ENCODE results near the gene EFHB. TPM values are rescaled to one million over a fixed set of nuclear protein-coding genes. Genes with fewer than 3 reads are reported as not detected.
"Not testable (repeated sequence)": the region's sequence is repeated elsewhere in the genome, so short reads cannot be mapped to it uniquely, and the experiment has no call there.

The EFHB gene
- total and polyA plus RNA-seq, 2 experiments from 2014 or later, result 0.15 to 0.39 TPM

DNA sequence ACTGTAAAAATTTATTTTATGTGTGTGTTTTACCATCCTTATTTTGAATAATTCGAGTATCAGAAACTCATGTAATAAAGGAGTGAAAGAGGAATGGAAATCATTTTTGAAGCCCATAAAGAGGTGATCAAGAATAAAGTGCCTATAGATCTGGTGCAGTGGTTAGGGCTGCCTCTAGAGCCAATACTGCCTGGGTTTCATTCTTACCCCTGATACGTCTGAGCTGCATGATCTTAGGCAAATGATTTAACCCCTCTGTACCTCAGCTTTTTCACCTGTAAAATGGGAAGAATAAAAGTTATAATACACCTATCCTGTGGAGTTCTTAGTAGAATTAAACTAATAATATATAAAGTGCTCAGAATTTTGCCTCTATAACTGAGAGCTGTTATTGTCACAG is 30.4 kb downstream of the EFHB start:
- Histone ChIP-seq H3K4me1 (ENCODE audit: low read depth) (no peaks in the 10 kb centered on the region), H3K4me3 (no peak overlapping the region), H3K27me3 (no peaks in the 10 kb centered on the region), H3K27ac (no peak overlapping the region), H3K36me3 (no peaks in the 10 kb centered on the region), H3K9me3 (ENCODE audit: low read depth) (no peaks in the 10 kb centered on the region)
- DNase-seq (ENCODE audit: low read depth in 1 of 2, low spot score in 1 of 2), result no peak
- no peak for TF ChIP-seq CTCF (IDR thresholded peaks at IDR 0.05; ENCODE audit: low read depth, low read length)

DNA sequence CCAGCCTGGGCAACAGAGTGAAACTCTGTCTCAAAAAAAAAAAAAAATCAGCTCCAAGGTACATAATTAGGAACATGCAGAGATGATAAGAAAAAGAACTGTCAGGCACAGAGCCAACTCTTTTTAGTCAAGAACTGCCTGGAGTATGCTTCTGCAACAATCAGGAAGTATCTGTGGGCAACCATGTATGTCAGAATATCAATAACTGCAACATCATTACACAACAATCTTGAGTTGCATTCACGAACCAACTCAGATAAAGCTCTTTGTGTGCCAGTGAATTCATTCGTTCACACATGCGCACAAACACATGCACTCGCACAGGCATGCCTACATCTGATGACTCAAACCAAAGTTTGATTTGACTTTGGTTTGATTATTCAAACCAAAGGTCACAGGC is 32.1 kb downstream of the EFHB start:
- H3K27ac ChIP-seq, result no peak overlapping the region
- no peak for TF ChIP-seq CTCF (IDR thresholded peaks at IDR 0.05; ENCODE audit: low read depth, low read length)
- DNase-seq (ENCODE audit: low read depth in 1 of 2, low spot score in 1 of 2), result peak in 1 of 2 donors; percentile 55
- no peaks in the 10 kb centered on the region for H3K9me3 ChIP-seq (ENCODE audit: low read depth)
- H3K4me3 ChIP-seq, result no peak overlapping the region
- H3K27me3 ChIP-seq, result no peaks in the 10 kb centered on the region
- no peaks in the 10 kb centered on the region for H3K4me1 ChIP-seq (ENCODE audit: low read depth)
- H3K36me3 ChIP-seq, result no peaks in the 10 kb centered on the region

- peak in 1 of 2 donors; percentile 33 for DNase-seq (ENCODE audit: low read depth in 1 of 2, low spot score in 1 of 2)
- Histone ChIP-seq H3K27me3 (no peaks in the 10 kb centered on the region), H3K27ac (no peak overlapping the region), H3K9me3 (ENCODE audit: low read depth) (no peaks in the 10 kb centered on the region), H3K4me3 (no peak overlapping the region), H3K4me1 (ENCODE audit: low read depth) (no peaks in the 10 kb centered on the region), H3K36me3 (no peaks in the 10 kb centered on the region)
- peak; percentile 10 for TF ChIP-seq CTCF (IDR thresholded peaks at IDR 0.05; ENCODE audit: low read depth, low read length)
These were observed 32.7 kb downstream of the EFHB start for GRCh38 chr3:19901337-19901736.

- not testable (repeated sequence) for H3K4me1 ChIP-seq (ENCODE audit: low read depth); H3K36me3 ChIP-seq; H3K27me3 ChIP-seq; H3K4me3 ChIP-seq; H3K27ac ChIP-seq; H3K9me3 ChIP-seq (ENCODE audit: low read depth); DNase-seq (ENCODE audit: low read depth in 1 of 2, low spot score in 1 of 2)
These were observed 34.2 kb downstream of the EFHB start for GRCh38 chr3:19899833-19900232.

DNA sequence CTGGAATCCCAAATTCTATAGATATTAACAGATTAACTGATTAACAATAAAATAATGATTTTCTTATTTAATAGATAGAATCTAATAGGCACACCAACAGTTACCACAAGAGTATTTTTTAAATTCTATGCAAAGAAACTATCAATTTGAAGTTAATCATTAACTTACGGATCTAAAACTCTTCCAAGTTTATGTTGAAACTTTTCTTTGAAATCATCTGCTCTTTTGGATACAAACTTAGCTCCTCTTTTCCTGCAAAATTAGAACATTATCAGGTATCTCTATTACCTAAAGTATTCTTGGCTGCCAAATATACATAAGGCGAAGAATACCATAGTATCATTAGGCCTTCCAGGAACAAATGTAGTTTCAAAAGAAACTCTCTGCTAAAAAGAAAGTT is 34.8 kb downstream of the EFHB start:
- H3K27me3 ChIP-seq, result no peaks in the 10 kb centered on the region
- no peaks in the 10 kb centered on the region for H3K4me1 ChIP-seq (ENCODE audit: low read depth)
- no peak for DNase-seq (ENCODE audit: low read depth in 1 of 2, low spot score in 1 of 2)
- no peaks in the 10 kb centered on the region for H3K36me3 ChIP-seq
- H3K9me3 ChIP-seq (ENCODE audit: low read depth), result no peaks in the 10 kb centered on the region
- TF ChIP-seq CTCF (IDR thresholded peaks at IDR 0.05; ENCODE audit: low read depth, low read length), result no peak
- no peak overlapping the region for H3K27ac ChIP-seq
- H3K4me3 ChIP-seq, result no peak overlapping the region

DNA sequence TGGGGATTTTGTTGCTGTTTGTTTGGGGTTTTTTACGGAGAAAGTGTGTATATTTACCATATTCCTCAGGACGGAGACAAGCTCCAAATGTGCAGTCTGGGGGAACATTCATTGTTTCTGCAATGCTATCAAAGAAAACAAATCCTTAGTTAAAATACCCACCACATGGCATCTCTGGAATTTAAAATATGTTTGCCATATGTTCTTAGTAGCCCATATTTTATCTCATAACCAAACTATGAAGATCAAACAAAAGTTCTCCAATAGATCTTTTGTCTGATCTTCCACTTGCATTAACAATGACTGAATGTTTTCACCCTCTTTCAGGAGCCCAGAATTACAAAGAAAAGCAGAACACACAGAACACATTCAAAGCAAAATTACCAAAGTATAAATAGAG is 35.3 kb downstream of the EFHB start:
- Histone ChIP-seq H3K4me3 (no peak overlapping the region), H3K27me3 (no peaks in the 10 kb centered on the region), H3K9me3 (ENCODE audit: low read depth) (no peaks in the 10 kb centered on the region), H3K36me3 (no peaks in the 10 kb centered on the region), H3K27ac (no peak overlapping the region), H3K4me1 (ENCODE audit: low read depth) (no peaks in the 10 kb centered on the region)
- peak in 1 of 2 donors; percentile 17 for DNase-seq (ENCODE audit: low read depth in 1 of 2, low spot score in 1 of 2)
- TF ChIP-seq CTCF (IDR thresholded peaks at IDR 0.05; ENCODE audit: low read depth, low read length), result no peak
